ENCODE results near the gene RARG. TPM values are rescaled to one million over a fixed set of nuclear protein-coding genes. Genes with fewer than 3 reads are reported as not detected.

The RARG gene
- total RNA-seq, 1 donor = 6.6 TPM

- H3K9me3 ChIP-seq (ENCODE audit: low read depth, low read length) = no peaks in the 10 kb centered on the region
- H3K4me3 ChIP-seq (ENCODE audit: low read length) = no peak overlapping the region
- H3K4me1 ChIP-seq (ENCODE audit: insufficient read depth, low read length) = peaks cover 52% of the 10 kb centered on the region
- H3K27me3 ChIP-seq (ENCODE audit: insufficient read depth, low read length) = no peaks in the 10 kb centered on the region
Measured at GRCh38 chr12:53254816-53255545, 23.0 kb upstream of the RARG start.

- H3K27me3 ChIP-seq (ENCODE audit: insufficient read depth, low read length) = no peaks in the 10 kb centered on the region
- H3K4me3 ChIP-seq (ENCODE audit: low read length) = no peak overlapping the region
- H3K4me1 ChIP-seq (ENCODE audit: insufficient read depth, low read length) = peaks cover 48% of the 10 kb centered on the region
- no peaks in the 10 kb centered on the region for H3K9me3 ChIP-seq (ENCODE audit: low read depth, low read length)
Measured at GRCh38 chr12:53253298-53253697, 21.3 kb upstream of the RARG start.

GRCh38 chr12:53252349-53252916 is 20.4 kb upstream of the RARG start:
- no peaks in the 10 kb centered on the region for H3K9me3 ChIP-seq (ENCODE audit: low read depth, low read length)
- H3K4me3 ChIP-seq (ENCODE audit: low read length) = peak overlapping the region; percentile 85
- no peaks in the 10 kb centered on the region for H3K27me3 ChIP-seq (ENCODE audit: insufficient read depth, low read length)
- peaks cover 48% of the 10 kb centered on the region for H3K4me1 ChIP-seq (ENCODE audit: insufficient read depth, low read length)

- Histone ChIP-seq H3K4me1 (ENCODE audit: insufficient read depth, low read length) (peaks cover 47% of the 10 kb centered on the region), H3K9me3 (ENCODE audit: low read depth, low read length) (no peaks in the 10 kb centered on the region), H3K4me3 (ENCODE audit: low read length) (peak overlapping the region; percentile 85), H3K27me3 (ENCODE audit: insufficient read depth, low read length) (no peaks in the 10 kb centered on the region)
Measured at GRCh38 chr12:53251477-53252348, 19.7 kb upstream of the RARG start.

- no peak overlapping the region for H3K4me3 ChIP-seq (ENCODE audit: low read length)
- no peaks in the 10 kb centered on the region for H3K4me1 ChIP-seq (ENCODE audit: insufficient read depth, low read length)
Measured at GRCh38 chr12:53245286-53245685, 13.3 kb upstream of the RARG start.

GRCh38 chr12:53244337-53244736 is 12.3 kb upstream of the RARG start:
- Histone ChIP-seq H3K27me3 (ENCODE audit: insufficient read depth, low read length) (no peaks in the 10 kb centered on the region), H3K9me3 (ENCODE audit: low read depth, low read length) (no peaks in the 10 kb centered on the region), H3K4me1 (ENCODE audit: insufficient read depth, low read length) (no peaks in the 10 kb centered on the region), H3K4me3 (ENCODE audit: low read length) (no peak overlapping the region)

More at GRCh38 chr12:53245286-53245685, 13.3 kb upstream of the RARG start:
- H3K27me3 ChIP-seq (ENCODE audit: insufficient read depth, low read length) = no peaks in the 10 kb centered on the region
- H3K9me3 ChIP-seq (ENCODE audit: low read depth, low read length) = no peaks in the 10 kb centered on the region

GRCh38 chr12:53241623-53242412 is 9.8 kb upstream of the RARG start:
- Histone ChIP-seq H3K4me3 (ENCODE audit: low read length) (no peak overlapping the region), H3K4me1 (ENCODE audit: insufficient read depth, low read length) (peaks cover 4% of the 10 kb centered on the region), H3K27me3 (ENCODE audit: insufficient read depth, low read length) (no peaks in the 10 kb centered on the region), H3K9me3 (ENCODE audit: low read depth, low read length) (no peaks in the 10 kb centered on the region)

- Histone ChIP-seq H3K27me3 (ENCODE audit: insufficient read depth, low read length) (no peaks in the 10 kb centered on the region), H3K4me1 (ENCODE audit: insufficient read depth, low read length) (peaks cover 18% of the 10 kb centered on the region), H3K9me3 (ENCODE audit: low read depth, low read length) (no peaks in the 10 kb centered on the region), H3K4me3 (ENCODE audit: low read length) (no peak overlapping the region)
Measured at GRCh38 chr12:53239643-53240258, 7.7 kb upstream of the RARG start.

- Histone ChIP-seq H3K4me1 (ENCODE audit: insufficient read depth, low read length) (peaks cover 40% of the 10 kb centered on the region), H3K9me3 (ENCODE audit: low read depth, low read length) (no peaks in the 10 kb centered on the region), H3K27me3 (ENCODE audit: insufficient read depth, low read length) (no peaks in the 10 kb centered on the region), H3K4me3 (ENCODE audit: low read length) (no peak overlapping the region)
Measured at GRCh38 chr12:53236443-53237111, 4.6 kb upstream of the RARG start.

- Histone ChIP-seq H3K9me3 (ENCODE audit: low read depth, low read length) (no peaks in the 10 kb centered on the region), H3K27me3 (ENCODE audit: insufficient read depth, low read length) (no peaks in the 10 kb centered on the region), H3K4me3 (ENCODE audit: low read length) (no peak overlapping the region), H3K4me1 (ENCODE audit: insufficient read depth, low read length) (peaks cover 44% of the 10 kb centered on the region)
Measured at GRCh38 chr12:53235742-53236442, 3.9 kb upstream of the RARG start.

GRCh38 chr12:53235164-53235563 is 3.2 kb upstream of the RARG start:
- Histone ChIP-seq H3K4me1 (ENCODE audit: insufficient read depth, low read length) (peaks cover 44% of the 10 kb centered on the region), H3K27me3 (ENCODE audit: insufficient read depth, low read length) (no peaks in the 10 kb centered on the region), H3K9me3 (ENCODE audit: low read depth, low read length) (no peaks in the 10 kb centered on the region), H3K4me3 (ENCODE audit: low read length) (no peak overlapping the region)

GRCh38 chr12:53234271-53234914 is 2.4 kb upstream of the RARG start:
- H3K4me1 ChIP-seq (ENCODE audit: insufficient read depth, low read length) = peaks cover 44% of the 10 kb centered on the region
- H3K4me3 ChIP-seq (ENCODE audit: low read length) = no peak overlapping the region
- H3K27me3 ChIP-seq (ENCODE audit: insufficient read depth, low read length) = no peaks in the 10 kb centered on the region

GRCh38 chr12:53233671-53234121 is 1.7 kb upstream of the RARG start:
- no peak overlapping the region for H3K4me3 ChIP-seq (ENCODE audit: low read length)
- H3K4me1 ChIP-seq (ENCODE audit: insufficient read depth, low read length) = peaks cover 44% of the 10 kb centered on the region
- H3K27me3 ChIP-seq (ENCODE audit: insufficient read depth, low read length) = no peaks in the 10 kb centered on the region
- H3K9me3 ChIP-seq (ENCODE audit: low read depth, low read length) = no peaks in the 10 kb centered on the region

More at GRCh38 chr12:53234271-53234914, 2.4 kb upstream of the RARG start:
- H3K9me3 ChIP-seq (ENCODE audit: low read depth, low read length) = no peaks in the 10 kb centered on the region
